ENCODE data around the gene ZNF354B. TPM values are rescaled to one million over a fixed set of nuclear protein-coding genes. Genes with fewer than 3 reads are reported as not detected.

The ZNF354B gene
- total RNA-seq, 5 donors from 2014 or later (not counting 1 experiment from before 2014, with no cell fraction given): 14.5 to 37.8 (median 32.5) TPM

DNA sequence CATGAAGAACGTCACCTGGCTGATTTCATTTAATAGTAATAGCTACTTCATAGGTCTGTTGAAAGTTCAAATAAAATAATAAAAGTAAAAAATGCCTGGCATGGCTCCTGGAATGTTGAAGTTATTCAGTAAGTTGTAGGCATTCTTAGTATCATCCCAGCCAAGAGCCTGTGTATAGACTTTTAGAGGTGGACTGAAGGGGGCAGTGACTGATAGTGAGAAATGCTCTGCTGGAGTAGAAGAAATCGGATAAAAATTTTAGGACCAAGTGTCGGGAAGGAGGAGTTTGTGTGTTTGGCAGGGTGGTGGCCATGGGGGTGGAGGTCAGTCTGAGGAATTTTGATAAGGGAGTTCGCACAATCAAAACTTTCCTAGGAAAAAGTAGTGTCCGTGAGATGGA, 39.5 kb downstream of the ZNF354B start:
- no peaks in the 10 kb centered on the region for H3K36me3 ChIP-seq (ENCODE audit: control insufficient read depth in 2 of 2, extremely low read depth in 1 of 2, insufficient read depth in 1 of 2, low read length in 1 of 2)
- Mint-ChIP-seq H3K27ac (no peak overlapping the region), H3K4me1 (peaks cover 4 to 7% (median 5%) of the 10 kb centered on the region in 3 donors), H3K9me3 (peaks cover 11 to 30% (median 18%) of the 10 kb centered on the region in 3 donors), H3K27me3 (peaks cover 0 to 2% of the 10 kb centered on the region in 2 donors), H3K4me3 (no peak overlapping the region), H3K36me3 (peaks cover 30% of the 10 kb centered on the region)
- ATAC-seq (replicated peaks in 1 of 4) (no peak), DNase-seq (no peak)
- H3K4me3 ChIP-seq (ENCODE audit: control insufficient read depth in 1 of 2, extremely low read depth in 1 of 2, low read length in 1 of 2): no peak overlapping the region
- no peaks in the 10 kb centered on the region for H3K9me3 ChIP-seq
- H3K27ac ChIP-seq (ENCODE audit: low read length): no peak overlapping the region
- 63% methylated on average over 2 of the region's 5 CpGs for WGBS (ENCODE audit: insufficient coverage)
- ChIA-PET CTCF (no interaction called here), POLR2A (interaction anchor here (0.6 kb wide), 2 partner anchors 12 to 106 kb away, joined by 3 to 4 read pairs; no protein-coding TSS in a partner anchor)
- peaks cover 0 to 8% of the 10 kb centered on the region in 2 experiments for H3K27me3 ChIP-seq (replicated peaks in 1 of 2; ENCODE audit: control insufficient read depth in 2 of 2, extremely low read depth in 1 of 2, insufficient read depth in 2 of 2, low read length in 1 of 2)
- H3K4me1 ChIP-seq (ENCODE audit: control insufficient read depth in 1 of 2, extremely low read depth in 1 of 2, insufficient read depth in 2 of 2, low read length in 2 of 2): peaks cover 0 to 9% of the 10 kb centered on the region in 2 experiments

DNA sequence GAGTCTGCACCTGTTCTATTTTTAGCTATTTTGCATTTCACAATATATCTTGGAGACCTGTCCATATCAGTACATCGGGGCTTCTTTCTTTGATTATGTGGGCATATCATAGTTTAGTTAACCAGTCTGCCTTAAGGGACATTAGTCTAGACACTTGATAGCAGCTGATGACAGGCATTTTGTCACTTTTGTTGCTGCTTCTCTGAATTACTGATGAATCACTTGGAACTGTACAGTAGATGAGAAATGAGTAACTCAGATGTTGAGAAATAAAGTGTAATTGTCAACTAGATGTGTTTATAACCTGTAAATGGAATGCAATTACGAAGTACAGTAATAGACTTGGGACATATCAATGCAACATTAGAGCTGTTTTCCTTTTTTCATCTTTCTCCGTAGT, 43.1 kb downstream of the ZNF354B start:
- Histone ChIP-seq H3K9me3 (no peaks in the 10 kb centered on the region), H3K4me1 (ENCODE audit: control insufficient read depth in 1 of 2, extremely low read depth in 1 of 2, insufficient read depth in 2 of 2, low read length in 2 of 2) (no peaks in the 10 kb centered on the region), H3K4me3 (ENCODE audit: control insufficient read depth in 1 of 2, extremely low read depth in 1 of 2, low read length in 1 of 2) (no peak overlapping the region), H3K27ac (ENCODE audit: low read length) (no peak overlapping the region), H3K36me3 (ENCODE audit: control insufficient read depth in 2 of 2, extremely low read depth in 1 of 2, insufficient read depth in 1 of 2, low read length in 1 of 2) (peaks cover 0 to 3% of the 10 kb centered on the region in 2 donors), H3K27me3 (replicated peaks in 1 of 2; ENCODE audit: control insufficient read depth in 2 of 2, extremely low read depth in 1 of 2, insufficient read depth in 2 of 2, low read length in 1 of 2) (no peaks in the 10 kb centered on the region)
- Mint-ChIP-seq H3K4me3 (no peak overlapping the region), H3K36me3 (peaks cover 38% of the 10 kb centered on the region), H3K27ac (no peak overlapping the region), H3K27me3 (no peaks in the 10 kb centered on the region), H3K9me3 (peaks cover 11 to 31% (median 22%) of the 10 kb centered on the region in 3 donors), H3K4me1 (no peaks in the 10 kb centered on the region)
- ChIA-PET POLR2A (no interaction called here), CTCF (no interaction called here)
- 100% methylated on average over 1 of the region's 3 CpGs for WGBS (ENCODE audit: insufficient coverage)
- DNase-seq (no peak), ATAC-seq (replicated peaks in 1 of 4) (no peak)

DNA sequence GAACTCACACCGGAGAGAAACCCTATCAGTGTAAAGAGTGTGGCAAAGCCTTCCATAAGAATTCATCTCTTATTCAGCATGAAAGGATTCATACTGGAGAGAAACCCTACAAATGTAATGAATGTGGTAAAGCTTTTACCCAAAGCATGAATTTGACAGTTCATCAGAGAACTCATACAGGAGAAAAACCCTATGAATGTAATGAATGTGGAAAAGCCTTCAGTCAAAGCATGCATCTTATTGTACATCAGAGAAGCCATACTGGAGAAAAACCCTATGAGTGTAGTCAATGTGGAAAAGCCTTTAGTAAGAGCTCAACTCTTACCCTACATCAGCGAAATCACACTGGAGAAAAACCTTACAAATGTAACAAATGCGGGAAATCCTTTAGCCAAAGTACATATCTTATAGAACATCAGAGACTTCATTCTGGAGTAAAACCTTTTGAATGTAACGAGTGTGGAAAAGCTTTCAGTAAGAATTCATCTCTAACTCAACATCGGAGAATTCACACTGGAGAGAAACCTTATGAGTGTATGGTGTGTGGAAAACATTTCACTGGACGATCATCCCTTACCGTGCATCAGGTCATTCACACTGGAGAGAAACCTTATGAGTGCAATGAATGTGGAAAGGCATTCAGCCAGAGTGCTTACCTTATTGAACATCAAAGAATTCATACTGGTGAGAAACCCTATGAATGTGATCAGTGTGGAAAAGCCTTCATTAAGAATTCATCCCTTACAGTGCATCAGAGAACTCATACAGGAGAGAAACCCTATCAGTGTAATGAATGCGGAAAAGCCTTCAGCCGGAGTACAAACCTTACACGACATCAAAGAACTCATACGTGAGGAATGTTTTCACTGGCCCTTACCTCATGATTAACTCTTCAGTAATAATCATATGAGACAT, 72.3 kb downstream of the ZNF354B start:
- DNase-seq (no peak), ATAC-seq (replicated peaks in 1 of 4) (no peak)
- Mint-ChIP-seq H3K27me3 (no peaks in the 10 kb centered on the region), H3K4me1 (no peaks in the 10 kb centered on the region), H3K9me3 (peaks cover 40 to 78% (median 73%) of the 10 kb centered on the region in 3 donors), H3K4me3 (no peak overlapping the region), H3K27ac (no peak overlapping the region), H3K36me3 (peaks cover 63% of the 10 kb centered on the region)
- ChIA-PET CTCF (no interaction called here), POLR2A (no interaction called here)
- no peak overlapping the region for H3K27ac ChIP-seq (ENCODE audit: low read length)
- no peaks in the 10 kb centered on the region for H3K4me1 ChIP-seq (ENCODE audit: control insufficient read depth in 1 of 2, extremely low read depth in 1 of 2, insufficient read depth in 2 of 2, low read length in 2 of 2)
- no peak overlapping the region for H3K4me3 ChIP-seq (ENCODE audit: control insufficient read depth in 1 of 2, extremely low read depth in 1 of 2, low read length in 1 of 2)
- H3K36me3 ChIP-seq (ENCODE audit: control insufficient read depth in 2 of 2, extremely low read depth in 1 of 2, insufficient read depth in 1 of 2, low read length in 1 of 2): no peaks in the 10 kb centered on the region
- no peaks in the 10 kb centered on the region for H3K27me3 ChIP-seq (replicated peaks in 1 of 2; ENCODE audit: control insufficient read depth in 2 of 2, extremely low read depth in 1 of 2, insufficient read depth in 2 of 2, low read length in 1 of 2)
- H3K9me3 ChIP-seq: peaks cover 18% of the 10 kb centered on the region
- WGBS (ENCODE audit: insufficient coverage): 80% methylated on average over 1 of the region's 11 CpGs

Other genes starting within 250 kb of the ZNF354B start
- 10 to 100 TPM; 83.2 to 93.5 (median 86.5) TPM for gene CLK4, start 232.9 kb upstream of the ZNF354B start, total RNA-seq
- 10 to 100 TPM; 10.9 to 20.4 (median 17.3) TPM for gene ZNF354A, start 129.3 kb upstream of the ZNF354B start, total RNA-seq
- 1 to 10 TPM in 3 of 5 donors, under 1 TPM in 2; 0.65 to 1.8 (median 1.1) TPM for gene ZFP2, start 36.0 kb downstream of the ZNF354B start, total RNA-seq
- under 1 TPM in 2 of 5 donors, not detected in 3; 0.09 to 0.23 TPM for gene ZNF454, start 81.2 kb downstream of the ZNF354B start, total RNA-seq
- gene GRM6, start 135.4 kb downstream of the ZNF354B start, total RNA-seq: not detected
- gene ZNF879, start 163.9 kb downstream of the ZNF354B start, total RNA-seq: 10 to 100 TPM in 3 of 5 donors, 1 to 10 TPM in 2; 6.5 to 15.2 (median 10.7) TPM
- 1 to 10 TPM; 5.3 to 9.3 (median 8.1) TPM for gene ZNF354C, start 200.4 kb downstream of the ZNF354B start, total RNA-seq

Measured in T-cell (primary cell).